ENCODE data around the gene CCDC171. TPM values are rescaled to one million over a fixed set of nuclear protein-coding genes. Genes with fewer than 3 reads are reported as not detected.

Gene CCDC171
- polyA plus RNA-seq, 1 donor from 2014 or later, result 9.1 TPM

DNA sequence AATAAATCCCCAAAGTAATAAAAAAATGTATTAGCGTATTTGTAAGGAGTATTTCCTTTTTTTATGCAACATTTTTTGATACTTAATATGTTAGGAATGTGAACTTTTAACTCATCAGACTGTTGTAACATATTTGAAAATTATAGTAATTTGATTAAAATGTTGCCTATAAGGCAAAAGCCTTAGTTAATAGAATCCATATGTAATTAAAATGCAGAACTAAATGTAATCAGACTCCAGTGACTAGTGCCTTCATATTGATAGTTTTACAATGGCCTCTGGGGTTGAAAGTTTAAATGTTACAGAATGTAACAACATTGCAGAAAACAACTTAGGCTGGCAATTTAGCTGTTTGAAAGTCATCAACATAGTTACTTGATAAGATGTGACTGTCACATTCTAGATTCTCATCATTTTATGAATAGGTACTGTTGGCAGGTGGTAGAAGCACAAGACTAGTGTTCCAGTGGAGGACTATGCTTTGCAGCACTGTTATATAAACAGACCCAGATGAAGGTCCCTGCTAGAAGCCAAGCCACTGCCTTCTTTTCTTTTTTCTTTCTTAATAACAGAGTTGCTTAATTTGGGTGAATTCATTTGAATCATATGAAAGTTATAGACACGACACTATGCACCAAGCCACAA is 382.9 kb downstream of the CCDC171 start:
- H4K20me1 ChIP-seq (ENCODE audit: insufficient read depth), result no peaks in the 10 kb centered on the region
- H3K4me2 ChIP-seq (ENCODE audit: low read length), result no peak overlapping the region
- no peaks in the 10 kb centered on the region for H3K79me2 ChIP-seq (replicated peaks; ENCODE audit: insufficient read depth, low read length)
- H3K27ac ChIP-seq (ENCODE audit: low read length), result no peak overlapping the region
- no peaks in the 10 kb centered on the region for H3F3A ChIP-seq (ENCODE audit: insufficient read depth, low read length, poor library complexity, severe bottlenecking)
- no peak overlapping the region for H2AFZ ChIP-seq (ENCODE audit: low read depth, low read length)
- no peak for TF ChIP-seq SMC3 (conservative IDR thresholded peaks at IDR 0.05; ENCODE audit: poor library complexity)
- TF ChIP-seq POLR2AphosphoS5 (IDR thresholded peaks at IDR 0.05), result peak; percentile 29
- no peaks in the 10 kb centered on the region for H3K36me3 ChIP-seq (ENCODE audit: insufficient read depth, low read length)
- H3K4me3 ChIP-seq (ENCODE audit: low read length), result no peak overlapping the region
- H3K9me2 ChIP-seq (ENCODE audit: insufficient read depth, low read length), result no peaks in the 10 kb centered on the region
- H3K9me3 ChIP-seq (ENCODE audit: low read length), result peaks cover 5% of the 10 kb centered on the region
- H3K9ac ChIP-seq (ENCODE audit: low read length), result no peak overlapping the region
- H3K27me3 ChIP-seq (ENCODE audit: insufficient read depth, low read depth, low read length), result no peaks in the 10 kb centered on the region

- Histone ChIP-seq H3K36me3 (ENCODE audit: insufficient read depth, low read length) (no peaks in the 10 kb centered on the region), H4K20me1 (ENCODE audit: insufficient read depth) (no peaks in the 10 kb centered on the region), H2AFZ (ENCODE audit: low read depth, low read length) (no peak overlapping the region), H3K27ac (ENCODE audit: low read length) (no peak overlapping the region), H3F3A (ENCODE audit: insufficient read depth, low read length, poor library complexity, severe bottlenecking) (no peaks in the 10 kb centered on the region), H3K79me2 (replicated peaks; ENCODE audit: insufficient read depth, low read length) (no peaks in the 10 kb centered on the region), H3K4me3 (ENCODE audit: low read length) (no peak overlapping the region), H3K27me3 (ENCODE audit: insufficient read depth, low read depth, low read length) (no peaks in the 10 kb centered on the region), H3K4me2 (ENCODE audit: low read length) (no peak overlapping the region), H3K9ac (ENCODE audit: low read length) (no peak overlapping the region), H3K9me3 (ENCODE audit: low read length) (peaks cover 5% of the 10 kb centered on the region), H3K9me2 (ENCODE audit: insufficient read depth, low read length) (no peaks in the 10 kb centered on the region)
- TF ChIP-seq EP300 (conservative IDR thresholded peaks at IDR 0.05; ENCODE audit: poor library complexity, severe bottlenecking) (no peak), MXI1 (conservative IDR thresholded peaks at IDR 0.05; ENCODE audit: poor library complexity, severe bottlenecking) (no peak), EZH2 (IDR thresholded peaks at IDR 0.05; ENCODE audit: borderline replicate concordance, insufficient read depth, low read length, poor library complexity, severe bottlenecking) (no peak), SMC3 (conservative IDR thresholded peaks at IDR 0.05; ENCODE audit: poor library complexity) (no peak), TAF1 (IDR thresholded peaks at IDR 0.05; ENCODE audit: low read depth) (no peak), POLR2AphosphoS5 (IDR thresholded peaks at IDR 0.05) (no peak), RAD21 (conservative IDR thresholded peaks at IDR 0.05) (no peak)
- TF ChIP-seq, protein P1, sequence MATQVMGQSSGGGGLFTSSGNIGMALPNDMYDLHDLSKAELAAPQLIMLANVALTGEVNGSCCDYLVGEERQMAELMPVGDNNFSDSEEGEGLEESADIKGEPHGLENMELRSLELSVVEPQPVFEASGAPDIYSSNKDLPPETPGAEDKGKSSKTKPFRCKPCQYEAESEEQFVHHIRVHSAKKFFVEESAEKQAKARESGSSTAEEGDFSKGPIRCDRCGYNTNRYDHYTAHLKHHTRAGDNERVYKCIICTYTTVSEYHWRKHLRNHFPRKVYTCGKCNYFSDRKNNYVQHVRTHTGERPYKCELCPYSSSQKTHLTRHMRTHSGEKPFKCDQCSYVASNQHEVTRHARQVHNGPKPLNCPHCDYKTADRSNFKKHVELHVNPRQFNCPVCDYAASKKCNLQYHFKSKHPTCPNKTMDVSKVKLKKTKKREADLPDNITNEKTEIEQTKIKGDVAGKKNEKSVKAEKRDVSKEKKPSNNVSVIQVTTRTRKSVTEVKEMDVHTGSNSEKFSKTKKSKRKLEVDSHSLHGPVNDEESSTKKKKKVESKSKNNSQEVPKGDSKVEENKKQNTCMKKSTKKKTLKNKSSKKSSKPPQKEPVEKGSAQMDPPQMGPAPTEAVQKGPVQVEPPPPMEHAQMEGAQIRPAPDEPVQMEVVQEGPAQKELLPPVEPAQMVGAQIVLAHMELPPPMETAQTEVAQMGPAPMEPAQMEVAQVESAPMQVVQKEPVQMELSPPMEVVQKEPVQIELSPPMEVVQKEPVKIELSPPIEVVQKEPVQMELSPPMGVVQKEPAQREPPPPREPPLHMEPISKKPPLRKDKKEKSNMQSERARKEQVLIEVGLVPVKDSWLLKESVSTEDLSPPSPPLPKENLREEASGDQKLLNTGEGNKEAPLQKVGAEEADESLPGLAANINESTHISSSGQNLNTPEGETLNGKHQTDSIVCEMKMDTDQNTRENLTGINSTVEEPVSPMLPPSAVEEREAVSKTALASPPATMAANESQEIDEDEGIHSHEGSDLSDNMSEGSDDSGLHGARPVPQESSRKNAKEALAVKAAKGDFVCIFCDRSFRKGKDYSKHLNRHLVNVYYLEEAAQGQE (IDR thresholded peaks at IDR 0.05; ENCODE audit: borderline replicate concordance), result no peak
- TF ChIP-seq, protein P2, sequence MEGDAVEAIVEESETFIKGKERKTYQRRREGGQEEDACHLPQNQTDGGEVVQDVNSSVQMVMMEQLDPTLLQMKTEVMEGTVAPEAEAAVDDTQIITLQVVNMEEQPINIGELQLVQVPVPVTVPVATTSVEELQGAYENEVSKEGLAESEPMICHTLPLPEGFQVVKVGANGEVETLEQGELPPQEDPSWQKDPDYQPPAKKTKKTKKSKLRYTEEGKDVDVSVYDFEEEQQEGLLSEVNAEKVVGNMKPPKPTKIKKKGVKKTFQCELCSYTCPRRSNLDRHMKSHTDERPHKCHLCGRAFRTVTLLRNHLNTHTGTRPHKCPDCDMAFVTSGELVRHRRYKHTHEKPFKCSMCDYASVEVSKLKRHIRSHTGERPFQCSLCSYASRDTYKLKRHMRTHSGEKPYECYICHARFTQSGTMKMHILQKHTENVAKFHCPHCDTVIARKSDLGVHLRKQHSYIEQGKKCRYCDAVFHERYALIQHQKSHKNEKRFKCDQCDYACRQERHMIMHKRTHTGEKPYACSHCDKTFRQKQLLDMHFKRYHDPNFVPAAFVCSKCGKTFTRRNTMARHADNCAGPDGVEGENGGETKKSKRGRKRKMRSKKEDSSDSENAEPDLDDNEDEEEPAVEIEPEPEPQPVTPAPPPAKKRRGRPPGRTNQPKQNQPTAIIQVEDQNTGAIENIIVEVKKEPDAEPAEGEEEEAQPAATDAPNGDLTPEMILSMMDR (IDR thresholded peaks at IDR 0.05; ENCODE audit: poor library complexity, severe bottlenecking), result no peak
Measured at GRCh38 chr9:15936306-15936921, 383.6 kb downstream of the CCDC171 start.
